Glutamatergic neuron (in vitro differentiated cells): ENCODE results near the gene IRAK3. TPM values are rescaled to one million over a fixed set of nuclear protein-coding genes. Genes with fewer than 3 reads are reported as not detected.

Source experiments
- DNase-seq: peaks from one replicate; pipeline ENCODE4 v3.0.0; 2022
- H3K27ac Mint-ChIP-seq: one replicate; pipeline ENCODE4 v1.8.0; 2020; ENCODE audit warnings: mild to moderate bottlenecking, mixed read lengths, inconsistent platforms; ENCODE audit not compliant: unreplicated experiment
- H3K27me3 Mint-ChIP-seq: one replicate; pipeline ENCODE4 v1.8.0; 2020; ENCODE audit warnings: mild to moderate bottlenecking, moderate library complexity, mixed read lengths, inconsistent platforms; ENCODE audit not compliant: unreplicated experiment
- H3K36me3 Mint-ChIP-seq: one replicate; pipeline ENCODE4 v1.8.0; 2020; ENCODE audit warnings: mild to moderate bottlenecking, mixed read lengths, inconsistent platforms; ENCODE audit not compliant: unreplicated experiment
- H3K4me1 Mint-ChIP-seq: one replicate; pipeline ENCODE4 v1.8.0; 2020; ENCODE audit warnings: mild to moderate bottlenecking, low read depth, mixed read lengths, inconsistent platforms; ENCODE audit not compliant: unreplicated experiment
- H3K4me3 Mint-ChIP-seq: one replicate; pipeline ENCODE4 v1.8.0; 2020; ENCODE audit warnings: mild to moderate bottlenecking, mixed read lengths, inconsistent platforms; ENCODE audit not compliant: unreplicated experiment
- H3K9me3 Mint-ChIP-seq: one replicate; pipeline ENCODE4 v1.8.0; 2020; ENCODE audit warnings: mild to moderate bottlenecking, moderate library complexity, mixed read lengths, inconsistent platforms; ENCODE audit not compliant: unreplicated experiment
- total RNA-seq: library from RNA; stranded (reverse); fragmentation: NEBNext Ultra II Directional; extraction: Animal tissue kit (Norgen Biotek cat#: 25700); gene quantifications from one replicate; pipeline ENCODE4 v1.2.1, GENCODE V29; 2021; ENCODE audit not compliant: unreplicated experiment
- TF ChIP-seq, protein P1 (sequence below): fragments of 200-600 bp; sonication (generic); IDR thresholded peaks from one replicate; pipeline ENCODE4 v1.5.0; 2021; ENCODE audit not compliant: partially characterized antibody, unreplicated experiment

Gene IRAK3
- total RNA-seq, 1 donor from 2014 or later = 3.9 TPM

DNA sequence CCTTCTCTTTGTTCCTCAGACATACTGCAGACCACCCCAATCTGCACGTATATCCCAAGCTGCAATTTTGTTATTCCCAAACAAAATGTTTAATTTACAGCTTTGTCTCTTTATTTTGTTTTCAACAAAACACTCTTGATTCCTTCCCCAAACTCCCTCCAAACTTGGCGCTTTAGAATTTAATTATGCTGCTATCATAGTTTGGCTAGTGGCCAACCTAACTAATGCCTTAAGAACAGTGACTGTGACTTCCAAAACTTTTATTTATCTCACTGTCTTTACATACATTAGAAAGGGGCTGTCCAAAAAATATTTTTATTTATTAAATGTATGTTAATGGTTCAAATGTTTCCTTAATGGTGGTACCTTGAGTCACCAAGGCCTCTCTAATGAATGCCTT lies 26.3 kb upstream of the IRAK3 start:
- Mint-ChIP-seq H3K4me3 (no peak overlapping the region), H3K27me3 (no peaks in the 10 kb centered on the region), H3K27ac (no peak overlapping the region), H3K36me3 (peaks cover 14% of the 10 kb centered on the region), H3K4me1 (no peaks in the 10 kb centered on the region), H3K9me3 (no peaks in the 10 kb centered on the region)
- DNase-seq = no peak
- TF ChIP-seq, protein P1, sequence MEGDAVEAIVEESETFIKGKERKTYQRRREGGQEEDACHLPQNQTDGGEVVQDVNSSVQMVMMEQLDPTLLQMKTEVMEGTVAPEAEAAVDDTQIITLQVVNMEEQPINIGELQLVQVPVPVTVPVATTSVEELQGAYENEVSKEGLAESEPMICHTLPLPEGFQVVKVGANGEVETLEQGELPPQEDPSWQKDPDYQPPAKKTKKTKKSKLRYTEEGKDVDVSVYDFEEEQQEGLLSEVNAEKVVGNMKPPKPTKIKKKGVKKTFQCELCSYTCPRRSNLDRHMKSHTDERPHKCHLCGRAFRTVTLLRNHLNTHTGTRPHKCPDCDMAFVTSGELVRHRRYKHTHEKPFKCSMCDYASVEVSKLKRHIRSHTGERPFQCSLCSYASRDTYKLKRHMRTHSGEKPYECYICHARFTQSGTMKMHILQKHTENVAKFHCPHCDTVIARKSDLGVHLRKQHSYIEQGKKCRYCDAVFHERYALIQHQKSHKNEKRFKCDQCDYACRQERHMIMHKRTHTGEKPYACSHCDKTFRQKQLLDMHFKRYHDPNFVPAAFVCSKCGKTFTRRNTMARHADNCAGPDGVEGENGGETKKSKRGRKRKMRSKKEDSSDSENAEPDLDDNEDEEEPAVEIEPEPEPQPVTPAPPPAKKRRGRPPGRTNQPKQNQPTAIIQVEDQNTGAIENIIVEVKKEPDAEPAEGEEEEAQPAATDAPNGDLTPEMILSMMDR = no peak

GRCh38 chr12:66163289-66163688 lies 25.7 kb upstream of the IRAK3 start:
- H3K36me3 Mint-ChIP-seq = peaks cover 14% of the 10 kb centered on the region
- H3K27me3 Mint-ChIP-seq = no peaks in the 10 kb centered on the region
- H3K27ac Mint-ChIP-seq = no peak overlapping the region
- no peaks in the 10 kb centered on the region for H3K4me1 Mint-ChIP-seq
- no peaks in the 10 kb centered on the region for H3K9me3 Mint-ChIP-seq
- TF ChIP-seq, protein P1 = no peak
- no peak overlapping the region for H3K4me3 Mint-ChIP-seq
- DNase-seq = no peak

DNA sequence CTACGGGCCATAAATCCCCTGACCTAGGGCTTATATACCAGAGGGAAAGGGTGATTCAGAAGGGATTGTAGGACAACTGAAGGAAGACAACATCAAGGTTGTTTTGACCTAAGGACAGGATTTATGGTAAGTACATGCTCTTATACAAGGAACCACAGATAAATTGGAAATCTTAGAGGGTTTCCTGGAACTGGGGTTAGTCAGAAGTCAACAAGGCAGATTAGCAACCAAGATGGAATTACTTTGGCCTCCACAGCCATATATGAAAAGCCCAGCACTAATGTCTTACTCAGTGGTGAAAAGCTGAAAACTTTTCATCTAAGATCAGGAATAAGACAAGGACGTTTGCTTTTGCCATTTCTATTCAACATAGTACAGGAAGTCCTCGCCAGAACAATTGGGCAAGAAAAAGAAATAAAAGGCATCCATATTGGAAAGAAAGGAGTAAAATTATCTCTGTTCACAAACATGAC lies 24.6 kb upstream of the IRAK3 start:
- H3K27me3 Mint-ChIP-seq = no peaks in the 10 kb centered on the region
- peaks cover 14% of the 10 kb centered on the region for H3K36me3 Mint-ChIP-seq
- no peak for DNase-seq
- H3K9me3 Mint-ChIP-seq = no peaks in the 10 kb centered on the region
- TF ChIP-seq, protein P1 = no peak
- H3K4me3 Mint-ChIP-seq = no peak overlapping the region
- H3K4me1 Mint-ChIP-seq = peaks cover 3% of the 10 kb centered on the region
- no peak overlapping the region for H3K27ac Mint-ChIP-seq

DNA sequence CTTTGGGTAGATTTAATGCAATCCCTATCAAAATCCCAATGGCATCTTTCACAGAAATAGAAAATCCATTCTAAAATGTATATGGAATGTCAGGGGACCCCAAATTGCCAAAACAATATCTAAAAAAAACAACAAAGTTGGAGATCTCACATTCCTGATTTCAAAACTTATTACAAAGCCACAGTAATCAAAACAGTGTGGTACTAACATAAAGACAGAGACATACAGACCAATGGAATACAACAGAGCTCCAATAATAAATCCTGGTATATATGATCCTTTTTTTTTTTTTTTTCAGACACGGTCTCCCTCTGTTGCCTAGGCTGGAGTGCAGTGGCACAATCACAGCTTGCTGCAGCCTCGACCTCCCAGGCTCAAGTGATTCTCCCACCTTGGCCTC lies 23.9 kb upstream of the IRAK3 start:
- Mint-ChIP-seq H3K4me3 (no peak overlapping the region), H3K9me3 (no peaks in the 10 kb centered on the region), H3K27me3 (no peaks in the 10 kb centered on the region), H3K36me3 (peaks cover 14% of the 10 kb centered on the region), H3K27ac (no peak overlapping the region), H3K4me1 (peaks cover 3% of the 10 kb centered on the region)
- no peak for DNase-seq
- TF ChIP-seq, protein P1 = no peak

GRCh38 chr12:66166561-66166960 lies 22.5 kb upstream of the IRAK3 start:
- H3K4me3 Mint-ChIP-seq = no peak overlapping the region
- H3K4me1 Mint-ChIP-seq = peaks cover 5% of the 10 kb centered on the region
- peaks cover 14% of the 10 kb centered on the region for H3K36me3 Mint-ChIP-seq
- TF ChIP-seq, protein P1 = no peak
- DNase-seq = no peak
- peaks cover 2% of the 10 kb centered on the region for H3K27me3 Mint-ChIP-seq
- H3K9me3 Mint-ChIP-seq = peaks cover 1% of the 10 kb centered on the region
- H3K27ac Mint-ChIP-seq = no peak overlapping the region
